Brain microvascular endothelial cell (primary cell): Measurements from ENCODE around the gene P2RX7.

Experiments used
- DNase-seq: peaks from one replicate; pipeline ENCODE4 v3.0.0-alpha.2; 2020
- H3K27ac ChIP-seq: fragments of 250-450 bp; sonication (Bioruptor Pico); 2 replicates; pipeline ENCODE4 v1.5.1; 2020; ENCODE audit warnings: mild to moderate bottlenecking, moderate library complexity
- H3K27me3 ChIP-seq: fragments of 250-450 bp; sonication (Bioruptor Pico); replicated peaks from 2 replicates; pipeline ENCODE4 v1.5.1; 2020; ENCODE audit warnings: mild to moderate bottlenecking
- H3K36me3 ChIP-seq: fragments of 250-450 bp; sonication (Bioruptor Pico); replicated peaks from 2 replicates; pipeline ENCODE4 v1.5.1; 2020; ENCODE audit warnings: mild to moderate bottlenecking
- H3K4me3 ChIP-seq: 2 replicates; pipeline ENCODE4 v1.5.1; 2011; ENCODE audit warnings: low read depth, mild to moderate bottlenecking, control low read depth, low read length, moderate library complexity
- in situ Hi-C: cut with HindIII; loops from 2 replicates; pipeline ENCODE4 v1.10.0; 2017; ENCODE audit warnings: low sequenced_read_pairs, low pct_ligation_motif_present
- TF ChIP-seq, protein P1 (sequence below): IDR thresholded peaks from 2 replicates; pipeline ENCODE4 v1.5.1; 2011; ENCODE audit warnings: low read depth, mild to moderate bottlenecking, moderate library complexity, low read length, control low read depth, inconsistent platforms; ENCODE audit errors: missing control alignments

P2RX7 gene

DNA sequence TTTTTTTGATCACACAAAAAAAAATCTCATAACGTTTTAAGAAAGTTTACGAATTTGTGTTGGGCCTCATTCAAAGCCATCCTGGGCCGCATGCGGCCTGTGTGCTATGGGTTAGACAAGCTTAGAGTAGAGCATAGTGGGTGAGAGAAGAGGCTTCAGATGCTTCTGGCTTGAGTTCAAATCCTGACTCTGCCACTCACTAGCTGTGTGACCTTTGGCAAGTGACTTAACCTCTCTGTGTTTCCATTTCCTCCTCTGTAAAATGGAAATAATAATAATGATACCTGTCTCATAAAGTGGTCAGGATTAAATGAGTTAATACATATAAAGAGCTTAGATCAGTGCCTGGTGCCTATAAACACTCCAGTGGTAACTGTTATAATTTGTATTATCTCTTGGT lies 83.4 kb downstream of the P2RX7 start:
- TF ChIP-seq, protein P1, sequence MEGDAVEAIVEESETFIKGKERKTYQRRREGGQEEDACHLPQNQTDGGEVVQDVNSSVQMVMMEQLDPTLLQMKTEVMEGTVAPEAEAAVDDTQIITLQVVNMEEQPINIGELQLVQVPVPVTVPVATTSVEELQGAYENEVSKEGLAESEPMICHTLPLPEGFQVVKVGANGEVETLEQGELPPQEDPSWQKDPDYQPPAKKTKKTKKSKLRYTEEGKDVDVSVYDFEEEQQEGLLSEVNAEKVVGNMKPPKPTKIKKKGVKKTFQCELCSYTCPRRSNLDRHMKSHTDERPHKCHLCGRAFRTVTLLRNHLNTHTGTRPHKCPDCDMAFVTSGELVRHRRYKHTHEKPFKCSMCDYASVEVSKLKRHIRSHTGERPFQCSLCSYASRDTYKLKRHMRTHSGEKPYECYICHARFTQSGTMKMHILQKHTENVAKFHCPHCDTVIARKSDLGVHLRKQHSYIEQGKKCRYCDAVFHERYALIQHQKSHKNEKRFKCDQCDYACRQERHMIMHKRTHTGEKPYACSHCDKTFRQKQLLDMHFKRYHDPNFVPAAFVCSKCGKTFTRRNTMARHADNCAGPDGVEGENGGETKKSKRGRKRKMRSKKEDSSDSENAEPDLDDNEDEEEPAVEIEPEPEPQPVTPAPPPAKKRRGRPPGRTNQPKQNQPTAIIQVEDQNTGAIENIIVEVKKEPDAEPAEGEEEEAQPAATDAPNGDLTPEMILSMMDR: no peak
- no peak for DNase-seq
- Histone ChIP-seq H3K4me3 (no peak overlapping the region), H3K27me3 (no peaks in the 10 kb centered on the region), H3K27ac (no peak overlapping the region), H3K36me3 (no peaks in the 10 kb centered on the region)
- in situ Hi-C loops: no loop called here

DNA sequence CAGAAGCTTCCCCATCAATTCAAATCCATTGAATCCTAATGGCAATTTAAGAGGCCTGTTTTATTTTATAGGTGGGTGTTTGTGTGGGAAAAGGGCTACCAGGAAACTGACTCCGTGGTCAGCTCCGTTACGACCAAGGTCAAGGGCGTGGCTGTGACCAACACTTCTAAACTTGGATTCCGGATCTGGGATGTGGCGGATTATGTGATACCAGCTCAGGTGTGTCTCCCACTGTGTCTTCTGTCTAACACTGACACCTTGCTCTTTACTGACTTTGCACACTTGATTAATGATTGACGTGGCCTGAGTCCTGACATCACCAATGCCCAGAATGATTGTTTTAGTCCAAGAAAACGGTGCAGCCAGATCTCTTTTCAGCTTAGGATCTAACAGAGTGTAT lies 84.4 kb downstream of the P2RX7 start:
- Histone ChIP-seq H3K27ac (no peak overlapping the region), H3K4me3 (no peak overlapping the region), H3K27me3 (no peaks in the 10 kb centered on the region), H3K36me3 (no peaks in the 10 kb centered on the region)
- no peak for DNase-seq
- in situ Hi-C loops: no loop called here
- TF ChIP-seq, protein P1: no peak

DNA sequence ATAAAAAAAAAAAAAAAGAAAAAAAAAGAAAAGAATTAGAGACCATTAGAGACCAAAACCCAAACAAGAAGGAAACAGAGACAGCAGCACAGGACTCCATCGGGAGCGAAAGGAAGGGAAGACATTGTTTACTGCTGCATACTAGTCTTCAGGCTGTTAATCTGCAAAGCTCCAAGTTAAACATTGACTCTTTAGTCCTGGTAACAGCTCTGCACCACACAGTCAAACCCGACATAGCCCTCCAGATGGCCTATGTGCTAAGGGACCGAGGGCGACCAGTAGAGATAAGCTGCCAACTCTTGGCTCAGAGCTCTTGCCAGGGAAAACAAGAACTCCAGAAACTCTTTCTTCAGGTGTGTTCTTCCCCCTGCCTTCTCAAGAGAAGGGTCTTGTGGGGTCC lies 85.1 kb downstream of the P2RX7 start:
- in situ Hi-C loops: no loop called here
- DNase-seq: no peak
- H3K36me3 ChIP-seq: no peaks in the 10 kb centered on the region
- no peaks in the 10 kb centered on the region for H3K27me3 ChIP-seq
- H3K4me3 ChIP-seq: no peak overlapping the region
- TF ChIP-seq, protein P1: no peak
- H3K27ac ChIP-seq: no peak overlapping the region

DNA sequence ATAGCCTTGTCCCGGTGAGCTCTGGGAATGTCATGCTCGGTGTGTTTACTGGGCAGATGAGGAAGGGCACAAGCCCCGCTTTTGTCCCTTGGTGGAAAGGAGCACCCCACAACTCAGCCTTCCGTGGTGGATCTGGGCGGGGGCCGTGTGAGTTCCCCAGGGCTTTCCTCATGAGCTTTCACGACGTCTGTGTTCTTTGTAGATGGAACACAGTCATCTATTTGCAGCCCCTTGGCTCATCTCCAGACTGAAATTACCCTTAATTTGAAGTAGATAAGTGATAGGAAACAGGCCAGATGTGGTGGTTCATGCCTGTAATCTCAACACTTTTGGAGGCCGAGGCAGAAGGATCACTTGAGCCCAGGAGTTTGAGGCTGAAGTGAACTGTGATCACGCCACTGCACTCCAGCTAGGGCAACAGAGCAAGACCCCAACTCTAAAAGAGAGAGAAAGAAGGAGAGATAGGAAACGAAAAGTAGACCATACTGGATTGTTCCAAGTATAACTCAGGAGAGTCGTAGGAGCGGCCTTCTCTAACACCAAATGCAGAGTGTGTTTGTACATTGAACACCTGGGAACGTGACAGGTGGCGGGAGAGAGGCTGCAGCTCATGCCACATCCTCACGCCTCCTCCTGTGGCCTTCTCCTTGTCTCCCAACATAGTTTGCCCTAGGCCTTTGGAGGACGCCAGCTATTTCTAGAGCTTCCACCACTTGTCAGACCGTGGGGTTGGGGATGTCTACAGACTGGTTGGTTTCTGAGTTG lies 86.1 kb downstream of the P2RX7 start:
- no peak for DNase-seq
- no peaks in the 10 kb centered on the region for H3K36me3 ChIP-seq
- H3K27me3 ChIP-seq: no peaks in the 10 kb centered on the region
- in situ Hi-C loops: no loop called here
- no peak overlapping the region for H3K27ac ChIP-seq
- TF ChIP-seq, protein P1: no peak
- H3K4me3 ChIP-seq: no peak overlapping the region

DNA sequence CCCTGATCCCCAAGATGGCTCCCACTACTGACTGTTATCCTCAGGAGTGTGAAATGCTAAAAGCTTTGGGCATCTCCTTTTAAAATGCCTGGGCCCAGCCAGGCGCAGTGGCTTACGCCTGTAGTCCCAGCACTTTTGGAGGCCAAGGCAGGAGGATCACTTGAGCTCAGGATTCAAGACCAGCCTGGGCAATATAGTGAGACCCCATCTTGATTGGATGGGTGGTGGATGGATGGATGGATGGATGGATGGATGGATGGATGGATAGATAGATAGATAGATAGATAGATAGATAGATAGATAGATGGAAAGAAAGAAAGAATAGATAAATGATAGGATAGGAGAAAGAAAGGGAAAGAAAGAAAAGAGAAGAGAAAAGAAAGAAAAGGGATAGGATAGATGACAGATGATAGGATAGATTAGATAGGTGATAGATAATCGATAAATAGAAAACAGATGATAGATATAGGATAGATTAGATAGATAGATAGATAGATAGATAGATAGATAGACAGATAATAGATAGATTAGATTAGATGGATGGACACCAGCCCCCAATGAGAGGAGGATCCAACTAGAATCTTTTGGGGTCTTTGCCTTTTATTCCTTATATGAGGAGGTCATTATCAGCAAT lies 86.8 kb downstream of the P2RX7 start:
- in situ Hi-C loops: no loop called here
- TF ChIP-seq, protein P1: no peak
- Histone ChIP-seq H3K27ac (no peak overlapping the region), H3K4me3 (no peak overlapping the region), H3K27me3 (no peaks in the 10 kb centered on the region), H3K36me3 (no peaks in the 10 kb centered on the region)
- no peak for DNase-seq
